ENCODE results near the gene ZMYND11.
A peak's percentile ranks its signal among the peaks of the same experiment; 100 is the strongest.

- TF ChIP-seq BHLHE40 (IDR thresholded peaks at IDR 0.05; ENCODE audit: borderline replicate concordance) (no peak), FOXA1 (IDR thresholded peaks at IDR 0.05) (no peak), HDGF (IDR thresholded peaks at IDR 0.05; ENCODE audit: borderline replicate concordance) (0 out of 2 replicates have a peak, but pooled peaks have one; percentile 45), PKNOX1 (IDR thresholded peaks at IDR 0.05) (no peak), FOXK2 (IDR thresholded peaks at IDR 0.05) (no peak), SP1 (IDR thresholded peaks at IDR 0.05) (no peak)
These were observed 1.8 kb downstream of the ZMYND11 start for GRCh38 chr10:137031-137430.

All from HEK293T (cell line).